Uterus (tissue), 2 donors: ENCODE data around the gene CORIN.

Experiments used
- POLR2A ChIP-seq, 2 donors: fragments of 450-650 bp; IDR thresholded peaks; one replicate each; pipeline ENCODE4 v1.6.1; 2016; ENCODE audit warnings: antibody characterized with exemption in 2 of 2, mild to moderate bottlenecking in 1 of 2, moderate library complexity in 1 of 2
- TF ChIP-seq, protein P1 (sequence below), 4 experiments: fragments of 200-600 bp in 2 of 4; fragments of 450-650 bp in 2 of 4; sonication (generic) in 2 of 4; IDR thresholded peaks; one replicate each; pipeline ENCODE4 v1.5.1; 2016 to 2019; ENCODE audit warnings: antibody characterized with exemption in 4 of 4, mild to moderate bottlenecking in 2 of 4, moderate library complexity in 1 of 4

DNA sequence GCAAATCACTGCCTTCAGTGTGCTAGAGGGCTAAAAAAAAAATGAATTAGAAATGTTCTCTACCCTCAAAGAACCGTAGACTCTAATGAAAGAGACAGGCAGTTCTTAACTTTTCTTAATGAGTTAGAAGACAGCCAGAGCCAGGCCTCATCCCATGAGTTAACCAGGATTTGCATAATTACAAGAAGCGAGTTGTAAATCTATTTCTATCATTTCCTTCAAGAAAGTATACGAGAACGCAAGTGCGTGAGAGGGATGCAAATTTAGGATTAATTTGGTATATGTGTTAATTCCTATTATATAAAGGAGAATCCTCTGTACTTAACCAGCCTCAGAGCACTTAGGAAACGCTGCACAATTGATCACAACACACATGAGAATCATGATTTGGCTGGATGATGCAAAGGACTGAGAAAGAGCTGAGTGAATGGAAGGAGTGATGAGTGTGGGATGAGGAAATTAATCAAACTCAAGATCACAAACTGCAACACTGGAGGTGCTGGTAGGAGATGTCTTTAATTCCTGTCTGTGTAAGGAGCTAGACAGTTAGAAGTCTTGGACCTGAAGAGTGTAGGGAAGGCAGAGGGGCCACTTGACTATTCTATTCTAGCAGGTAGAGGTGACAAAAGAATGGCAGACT lies 195.6 kb downstream of the CORIN start:
- TF ChIP-seq POLR2A (IDR thresholded peaks at IDR 0.05) = no peak
- TF ChIP-seq, protein P1, sequence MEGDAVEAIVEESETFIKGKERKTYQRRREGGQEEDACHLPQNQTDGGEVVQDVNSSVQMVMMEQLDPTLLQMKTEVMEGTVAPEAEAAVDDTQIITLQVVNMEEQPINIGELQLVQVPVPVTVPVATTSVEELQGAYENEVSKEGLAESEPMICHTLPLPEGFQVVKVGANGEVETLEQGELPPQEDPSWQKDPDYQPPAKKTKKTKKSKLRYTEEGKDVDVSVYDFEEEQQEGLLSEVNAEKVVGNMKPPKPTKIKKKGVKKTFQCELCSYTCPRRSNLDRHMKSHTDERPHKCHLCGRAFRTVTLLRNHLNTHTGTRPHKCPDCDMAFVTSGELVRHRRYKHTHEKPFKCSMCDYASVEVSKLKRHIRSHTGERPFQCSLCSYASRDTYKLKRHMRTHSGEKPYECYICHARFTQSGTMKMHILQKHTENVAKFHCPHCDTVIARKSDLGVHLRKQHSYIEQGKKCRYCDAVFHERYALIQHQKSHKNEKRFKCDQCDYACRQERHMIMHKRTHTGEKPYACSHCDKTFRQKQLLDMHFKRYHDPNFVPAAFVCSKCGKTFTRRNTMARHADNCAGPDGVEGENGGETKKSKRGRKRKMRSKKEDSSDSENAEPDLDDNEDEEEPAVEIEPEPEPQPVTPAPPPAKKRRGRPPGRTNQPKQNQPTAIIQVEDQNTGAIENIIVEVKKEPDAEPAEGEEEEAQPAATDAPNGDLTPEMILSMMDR (IDR thresholded peaks at IDR 0.05) = no peak
